H9 (cell line): Measurements from ENCODE around the gene CRYGD. TPM values are rescaled to one million over a fixed set of nuclear protein-coding genes. Genes with fewer than 3 reads are reported as not detected.
"Not testable (repeated sequence)": the region's sequence is repeated elsewhere in the genome, so short reads cannot be mapped to it uniquely, and the experiment has no call there.

ENCODE experiments used
- DNase-seq: peaks from one replicate; pipeline ENCODE4 v3.0.0-alpha.2; 2017
- H2AFZ ChIP-seq: one replicate; pipeline ENCODE4 v1.6.1; 2013; ENCODE audit warnings: mild to moderate bottlenecking, low read length, control low read depth, moderate library complexity
- H2AK5ac ChIP-seq: 2 replicates; pipeline ENCODE4 v1.6.1; 2013; ENCODE audit warnings: low read length, control low read depth, mixed read lengths; ENCODE audit not compliant: insufficient read length
- H2BK120ac ChIP-seq: one replicate; pipeline ENCODE4 v1.6.1; 2013; ENCODE audit warnings: low read depth, mild to moderate bottlenecking, low read length, control low read depth, inconsistent platforms; ENCODE audit not compliant: poor library complexity, severe bottlenecking
- H2BK12ac ChIP-seq: 2 replicates; pipeline ENCODE4 v1.6.1; 2013; ENCODE audit warnings: low read length, control low read depth, mixed read lengths, low read depth; ENCODE audit not compliant: insufficient read length
- H2BK15ac ChIP-seq: 2 replicates; pipeline ENCODE4 v1.6.1; 2013; ENCODE audit warnings: low read depth, low read length, control low read depth
- H2BK20ac ChIP-seq: one replicate; pipeline ENCODE4 v1.6.1; 2013; ENCODE audit warnings: low read depth, mild to moderate bottlenecking, low read length, control low read depth, inconsistent platforms; ENCODE audit not compliant: poor library complexity, severe bottlenecking
- H2BK5ac ChIP-seq: 2 replicates; pipeline ENCODE4 v1.6.1; 2013; ENCODE audit warnings: low read length, control low read depth, mixed read lengths; ENCODE audit not compliant: insufficient read length
- H3K14ac ChIP-seq: 2 replicates; pipeline ENCODE4 v1.6.1; 2013; ENCODE audit warnings: low read length, control low read depth; ENCODE audit not compliant: insufficient read depth
- H3K18ac ChIP-seq: 2 replicates; pipeline ENCODE4 v1.6.1; 2013; ENCODE audit warnings: low read depth, mild to moderate bottlenecking, mixed read lengths, low read length, control low read depth; ENCODE audit not compliant: insufficient read length
- H3K23ac ChIP-seq: 2 replicates; pipeline ENCODE4 v1.6.1; 2013; ENCODE audit warnings: low read length, control low read depth, mixed read lengths, low read depth; ENCODE audit not compliant: insufficient read length
- H3K23me2 ChIP-seq: 2 replicates; pipeline ENCODE4 v1.6.1; 2013; ENCODE audit warnings: low read depth, mild to moderate bottlenecking, mixed read lengths, low read length, control low read depth; ENCODE audit not compliant: insufficient read length, poor library complexity, severe bottlenecking
- H3K27ac ChIP-seq: 2 replicates; pipeline ENCODE4 v1.5.1; 2013; ENCODE audit warnings: low read length, control low read depth, mixed read lengths, low read depth; ENCODE audit not compliant: insufficient read length
- H3K27me3 ChIP-seq: 2 replicates; pipeline ENCODE4 v1.6.1; 2013; ENCODE audit warnings: low read length, control low read depth, inconsistent platforms; ENCODE audit not compliant: insufficient read depth
- H3K4ac ChIP-seq: 2 replicates; pipeline ENCODE4 v1.6.1; 2013; ENCODE audit warnings: low read depth, mild to moderate bottlenecking, control low read depth, inconsistent platforms, low read length, moderate library complexity
- H3K4me1 ChIP-seq: 2 replicates; pipeline ENCODE4 v1.6.1; 2013; ENCODE audit warnings: low read length, control low read depth, inconsistent platforms; ENCODE audit not compliant: insufficient read depth
- H3K4me2 ChIP-seq: 2 replicates; pipeline ENCODE4 v1.6.1; 2013; ENCODE audit warnings: low read length, control low read depth, mixed read lengths; ENCODE audit not compliant: insufficient read length, insufficient read depth
- H3K56ac ChIP-seq: 2 replicates; pipeline ENCODE4 v1.6.1; 2013; ENCODE audit warnings: low read depth, mild to moderate bottlenecking, mixed read lengths, low read length, control low read depth; ENCODE audit not compliant: insufficient read length
- H3K79me1 ChIP-seq: 2 replicates; pipeline ENCODE4 v1.6.1; 2013; ENCODE audit warnings: low read depth, mild to moderate bottlenecking, moderate library complexity, low read length, control low read depth, inconsistent platforms; ENCODE audit not compliant: insufficient read depth, poor library complexity, severe bottlenecking
- H3K79me2 ChIP-seq: 2 replicates; pipeline ENCODE4 v1.6.1; 2013; ENCODE audit warnings: low read length, control low read depth, inconsistent platforms; ENCODE audit not compliant: insufficient read depth
- H3K9ac ChIP-seq: 2 replicates; pipeline ENCODE4 v1.6.1; 2013; ENCODE audit warnings: low read length, control low read depth, mixed read lengths; ENCODE audit not compliant: insufficient read length; ENCODE audit errors: extremely low read depth
- H3K9me3 ChIP-seq: one replicate; pipeline ENCODE4 v1.6.1; 2013; ENCODE audit warnings: low read depth, low read length, inconsistent platforms; ENCODE audit not compliant: control insufficient read depth
- H3T11ph ChIP-seq: one replicate; pipeline ENCODE4 v1.6.1; 2013; ENCODE audit warnings: mild to moderate bottlenecking, low read length, control low read depth, inconsistent platforms
- H4K20me1 ChIP-seq: one replicate; pipeline ENCODE4 v1.6.1; 2013; ENCODE audit not compliant: control insufficient read depth, insufficient read length, insufficient read depth
- H4K5ac ChIP-seq: 2 replicates; pipeline ENCODE4 v1.6.1; 2013; ENCODE audit warnings: low read depth, mild to moderate bottlenecking, mixed read lengths, low read length, control low read depth; ENCODE audit not compliant: insufficient read length
- H4K8ac ChIP-seq: replicated peaks from 2 replicates; pipeline ENCODE4 v1.6.1; 2013; ENCODE audit warnings: low read length, control low read depth, mixed read lengths, low read depth; ENCODE audit not compliant: insufficient read length
- H4K91ac ChIP-seq: 2 replicates; pipeline ENCODE4 v1.6.1; 2013; ENCODE audit warnings: low read depth, mild to moderate bottlenecking, moderate library complexity, mixed read lengths, low read length, control low read depth; ENCODE audit not compliant: insufficient read length
- H3K27ac Mint-ChIP-seq, 3 experiments: 2 replicates in 2 of 3; 3 replicates in 1 of 3; pipeline ENCODE4 v1.8.0; 2020 to 2021; ENCODE audit warnings: mixed read lengths in 3 of 3, mild to moderate bottlenecking in 1 of 3, moderate library complexity in 1 of 3
- H3K27me3 Mint-ChIP-seq: 2 replicates; pipeline ENCODE4 v1.8.0; 2021; ENCODE audit warnings: low read depth, mild to moderate bottlenecking, moderate library complexity, mixed read lengths
- H3K36me3 Mint-ChIP-seq, 3 experiments: 2 replicates in 2 of 3; 3 replicates in 1 of 3; pipeline ENCODE4 v1.8.0; 2020 to 2021; ENCODE audit warnings: low read depth in 3 of 3, mixed read lengths in 3 of 3; ENCODE audit not compliant: insufficient read depth in 1 of 3
- H3K4me1 Mint-ChIP-seq, 2 experiments: 2 replicates each; pipeline ENCODE4 v1.8.0; 2020; ENCODE audit warnings: mixed read lengths in 2 of 2
- H3K4me3 Mint-ChIP-seq, 2 experiments: 2 replicates in 1 of 2; 3 replicates in 1 of 2; pipeline ENCODE4 v1.8.0; 2020 to 2021; ENCODE audit warnings: mild to moderate bottlenecking in 2 of 2, mixed read lengths in 2 of 2, moderate library complexity in 1 of 2
- H3K9me3 Mint-ChIP-seq, 2 experiments: 2 replicates in 1 of 2; 3 replicates in 1 of 2; pipeline ENCODE4 v1.8.0; 2020; ENCODE audit warnings: mild to moderate bottlenecking in 2 of 2, mixed read lengths in 2 of 2, moderate library complexity in 1 of 2
- WGBS: extraction: QIAGEN DNeasy Blood & Tissue Kit; methylation state at CpG from one replicate; pipeline ENCODE4 v1.1.7; 2013; ENCODE audit warnings: missing lambda C conversion rate, low lambda C conversion rate, mixed read lengths; ENCODE audit not compliant: insufficient read length; ENCODE audit errors: extremely low coverage; 5-methylcytosine and 5-hydroxymethylcytosine counted together
- total RNA-seq: library from RNA; stranded (reverse); gene quantifications from 2 replicates; pipeline ENCODE4 v1.2.1, GENCODE V29; 2021
- TF ChIP-seq, protein P1 (sequence below): fragments of 200-600 bp; sonication (generic); conservative IDR thresholded peaks from 3 replicates; pipeline ENCODE4 v1.8.0; 2021; ENCODE audit warnings: antibody characterized with exemption, mild to moderate bottlenecking

Gene CRYGD
- total RNA-seq, 1 experiment from 2014 or later, result not detected

DNA sequence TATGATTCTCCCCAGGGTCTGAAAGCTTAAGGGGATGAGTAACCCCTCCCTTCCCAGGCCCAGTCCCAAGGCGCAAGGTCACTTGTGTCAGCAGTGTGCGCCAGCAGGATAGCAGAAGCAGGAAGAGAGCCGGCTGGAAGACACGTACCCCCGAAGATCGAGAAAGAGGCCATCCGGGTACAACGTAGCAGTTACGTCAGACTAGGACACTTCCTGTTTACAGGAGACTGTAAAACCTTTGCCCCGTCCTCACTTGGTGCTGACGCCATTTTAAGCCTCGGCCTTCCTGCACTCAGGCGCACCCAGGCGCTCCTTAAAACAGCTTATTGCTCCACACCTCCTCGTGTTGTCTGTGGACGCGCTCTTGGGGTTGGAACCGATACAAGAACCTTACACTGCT is 15.1 kb upstream of the CRYGD start:
- Histone ChIP-seq H3K56ac (no peak overlapping the region), H4K91ac (no peak overlapping the region), H3K27ac (no peak overlapping the region), H2BK15ac (no peak overlapping the region), H3K9ac (no peak overlapping the region), H3K4ac (no peak overlapping the region), H4K20me1 (no peaks in the 10 kb centered on the region), H2AFZ (no peak overlapping the region), H3K18ac (no peak overlapping the region), H2BK12ac (no peak overlapping the region), H2BK5ac (no peak overlapping the region), H3K23me2 (no peaks in the 10 kb centered on the region), H3K27me3 (no peaks in the 10 kb centered on the region), H3K79me1 (no peaks in the 10 kb centered on the region), H3K9me3 (peaks cover 7% of the 10 kb centered on the region), H3T11ph (no peak overlapping the region), H3K23ac (no peak overlapping the region), H3K4me1 (peaks cover 2% of the 10 kb centered on the region), H2BK120ac (no peak overlapping the region), H3K4me2 (no peak overlapping the region), H2AK5ac (no peak overlapping the region), H3K14ac (no peak overlapping the region), H4K5ac (no peak overlapping the region), H4K8ac (no peak overlapping the region), H2BK20ac (no peak overlapping the region), H3K79me2 (no peaks in the 10 kb centered on the region)
- Mint-ChIP-seq H3K36me3 (peaks cover 14 to 19% (median 16%) of the 10 kb centered on the region in 3 experiments), H3K27ac (0 out of 7 replicates have a peak overlapping the region, but pooled peaks of 1 of the 3 experiments have one; percentile 23), H3K4me1 (peaks cover 9 to 16% of the 10 kb centered on the region in 2 experiments), H3K27me3 (no peaks in the 10 kb centered on the region; the same call in none of the 2 replicates), H3K4me3 (no peak overlapping the region), H3K9me3 (peaks cover 17 to 27% of the 10 kb centered on the region in 2 experiments)
- no peak for DNase-seq
- TF ChIP-seq, protein P1, sequence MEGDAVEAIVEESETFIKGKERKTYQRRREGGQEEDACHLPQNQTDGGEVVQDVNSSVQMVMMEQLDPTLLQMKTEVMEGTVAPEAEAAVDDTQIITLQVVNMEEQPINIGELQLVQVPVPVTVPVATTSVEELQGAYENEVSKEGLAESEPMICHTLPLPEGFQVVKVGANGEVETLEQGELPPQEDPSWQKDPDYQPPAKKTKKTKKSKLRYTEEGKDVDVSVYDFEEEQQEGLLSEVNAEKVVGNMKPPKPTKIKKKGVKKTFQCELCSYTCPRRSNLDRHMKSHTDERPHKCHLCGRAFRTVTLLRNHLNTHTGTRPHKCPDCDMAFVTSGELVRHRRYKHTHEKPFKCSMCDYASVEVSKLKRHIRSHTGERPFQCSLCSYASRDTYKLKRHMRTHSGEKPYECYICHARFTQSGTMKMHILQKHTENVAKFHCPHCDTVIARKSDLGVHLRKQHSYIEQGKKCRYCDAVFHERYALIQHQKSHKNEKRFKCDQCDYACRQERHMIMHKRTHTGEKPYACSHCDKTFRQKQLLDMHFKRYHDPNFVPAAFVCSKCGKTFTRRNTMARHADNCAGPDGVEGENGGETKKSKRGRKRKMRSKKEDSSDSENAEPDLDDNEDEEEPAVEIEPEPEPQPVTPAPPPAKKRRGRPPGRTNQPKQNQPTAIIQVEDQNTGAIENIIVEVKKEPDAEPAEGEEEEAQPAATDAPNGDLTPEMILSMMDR, result no peak
- no CpG with 5 or more reads among the region's 18 CpGs for WGBS

DNA sequence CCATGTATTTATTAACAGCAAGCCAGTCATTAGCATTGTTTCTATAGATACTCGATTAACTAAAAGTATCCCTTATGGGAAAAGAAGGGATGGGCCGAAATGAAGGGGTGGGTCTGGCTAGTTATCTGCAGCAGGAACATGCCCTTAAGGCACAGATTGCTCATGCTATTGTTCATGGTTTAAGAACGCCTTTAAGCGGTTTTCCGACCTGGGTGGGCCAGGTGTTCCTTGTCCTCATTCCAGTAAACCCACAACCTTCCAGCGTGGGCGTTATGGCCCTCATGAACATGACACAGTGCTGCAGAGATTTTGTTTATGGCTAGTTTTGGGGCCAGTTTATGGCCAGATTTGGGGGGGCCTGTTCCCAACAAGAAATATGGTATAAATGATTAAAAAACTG is 14.0 kb upstream of the CRYGD start:
- not testable (repeated sequence) for H3K23ac ChIP-seq, H2BK12ac ChIP-seq, DNase-seq, H4K20me1 ChIP-seq, H3K9ac ChIP-seq, H3K14ac ChIP-seq, H3T11ph ChIP-seq, H3K4ac ChIP-seq, H3K27me3 Mint-ChIP-seq, H3K27ac Mint-ChIP-seq, H4K5ac ChIP-seq, H2AFZ ChIP-seq, H4K91ac ChIP-seq, H2BK120ac ChIP-seq, H3K9me3 ChIP-seq, H3K79me2 ChIP-seq, H4K8ac ChIP-seq, H3K4me1 ChIP-seq, H2AK5ac ChIP-seq, H2BK15ac ChIP-seq, H3K4me3 Mint-ChIP-seq, H3K27ac ChIP-seq, H3K18ac ChIP-seq, H3K56ac ChIP-seq, H3K23me2 ChIP-seq, H2BK20ac ChIP-seq, H3K27me3 ChIP-seq, H3K79me1 ChIP-seq, H2BK5ac ChIP-seq, H3K4me2 ChIP-seq
- WGBS, result no CpG with 5 or more reads among the region's 7 CpGs
- peaks cover 9 to 14% of the 10 kb centered on the region in 2 experiments for H3K4me1 Mint-ChIP-seq
- H3K9me3 Mint-ChIP-seq, result peaks cover 17 to 27% of the 10 kb centered on the region in 2 experiments
- H3K36me3 Mint-ChIP-seq, result peaks cover 14 to 19% (median 16%) of the 10 kb centered on the region in 3 experiments
